K562 (cell line): Measurements from ENCODE around the gene COA5. TPM values are rescaled to one million over a fixed set of nuclear protein-coding genes. Genes with fewer than 3 reads are reported as not detected.

ENCODE experiments used
- ATAC-seq: fragments of 200-7000 bp; cut with Tn5 transposase; 3 replicates; pipeline ENCODE4 v1.9.1; 2020; ENCODE audit warnings: moderate library complexity
- BruUV-seq: library from RNA; stranded (reverse); fragments of 400-500 nt; replicated peaks from 2 replicates; lab custom pipeline; 2021; lab: Mats Ljungman, UMichigan
- CTCF ChIA-PET: fragments of 300-600 bp; formaldehyde crosslinking; extraction: SDS; loops from one replicate; lab custom pipeline; 2021; ENCODE audit warnings: low intra/inter-chr PET ratio; lab: Yijun Ruan, JAX
- POLR2A ChIA-PET: fragments of 300-600, 350-650 bp; sonication (Branson Sonifier 250); formaldehyde crosslinking; extraction: SDS; loops from one replicate; lab custom pipeline; 2021; ENCODE audit warnings: antibody characterized with exemption, inconsistent platforms; lab: Yijun Ruan, JAX
- DNase-seq, 4 experiments: peaks; one replicate each; pipeline versions ENCODE4 v3.0.0 to v3.0.0-alpha.2; 2011 to 2018; ENCODE audit warnings: low spot score in 3 of 4, mixed read lengths in 3 of 4; ENCODE audit errors: extremely low read depth in 1 of 4
- FAIRE-seq: peaks from 2 replicates; lab custom pipeline; 2011; peaks lifted over from hg19 to GRCh38; lab: Jason Lieb, UNC
- H2AFZ ChIP-seq: 2 replicates; pipeline ENCODE4 v1.6.0; 2011; ENCODE audit warnings: low read depth, low read length, control low read depth, inconsistent platforms
- H3K27ac ChIP-seq: fragments of 200-600 bp; 3 replicates; pipeline ENCODE4 v1.8.0; 2011; ENCODE audit warnings: low read depth, mild to moderate bottlenecking, control low read depth, inconsistent platforms, low read length, moderate library complexity, mixed read lengths; ENCODE audit errors: extremely low read depth
- H3K27me3 ChIP-seq, 2 experiments: fragments of 300-600 bp in 1 of 2; 2 replicates in 1 of 2; 3 replicates in 1 of 2; pipeline versions ENCODE4 v1.6.0 to v1.8.0; 2011; ENCODE audit warnings: inconsistent platforms in 2 of 2, low read length in 2 of 2, mild to moderate bottlenecking in 1 of 2, mixed read lengths in 1 of 2, moderate library complexity in 1 of 2; ENCODE audit not compliant: control insufficient read depth in 2 of 2, insufficient read depth in 2 of 2
- H3K36me3 ChIP-seq: fragments of 300-600 bp; 3 replicates; pipeline ENCODE4 v1.8.0; 2011; ENCODE audit warnings: mild to moderate bottlenecking, low read length, inconsistent platforms; ENCODE audit not compliant: control insufficient read depth, insufficient read depth
- H3K4me1 ChIP-seq, 2 experiments: fragments of 200-600 bp in 1 of 2; replicated peaks in 1 of 2; 2 replicates in 1 of 2; 3 replicates in 1 of 2; pipeline versions ENCODE4 v1.5.1 to v1.8.0; 2011; ENCODE audit warnings: inconsistent platforms in 2 of 2, low read length in 2 of 2, mild to moderate bottlenecking in 1 of 2, mixed read lengths in 1 of 2, moderate library complexity in 1 of 2; ENCODE audit not compliant: control insufficient read depth in 2 of 2, insufficient read depth in 2 of 2
- H3K4me2 ChIP-seq: 2 replicates; pipeline ENCODE4 v1.6.1; 2011; ENCODE audit warnings: low read length, control low read depth, inconsistent platforms, mixed read lengths; ENCODE audit not compliant: insufficient read depth
- H3K4me3 ChIP-seq: fragments of 200-600 bp; sonication (generic), shearing (Covaris generic); 2 replicates; pipeline ENCODE4 v1.5.1; 2016; ENCODE audit warnings: control low read depth, inconsistent platforms
- H3K79me2 ChIP-seq: fragments of 200-600 bp; 3 replicates; pipeline ENCODE4 v1.8.0; 2011; ENCODE audit warnings: low read length, inconsistent platforms; ENCODE audit not compliant: control insufficient read depth, insufficient read depth
- H3K9ac ChIP-seq, 2 experiments: 2 replicates each; pipeline versions ENCODE4 v1.6.0 to v1.6.1; 2011; ENCODE audit warnings: low read depth in 2 of 2, low read length in 2 of 2, control low read depth in 1 of 2, inconsistent platforms in 1 of 2, mild to moderate bottlenecking in 1 of 2, mixed read lengths in 1 of 2; ENCODE audit not compliant: insufficient read depth in 1 of 2
- H3K9me1 ChIP-seq: one replicate; pipeline ENCODE4 v1.6.0; 2011; ENCODE audit warnings: inconsistent platforms, mild to moderate bottlenecking, low read length, moderate library complexity; ENCODE audit not compliant: control insufficient read depth, insufficient read depth
- H3K9me3 ChIP-seq: replicated peaks from 2 replicates; pipeline ENCODE4 v1.5.1; 2011; ENCODE audit warnings: low read depth, low read length, inconsistent platforms; ENCODE audit not compliant: control insufficient read depth, insufficient read depth
- H4K20me1 ChIP-seq: replicated peaks from 2 replicates; pipeline ENCODE4 v1.6.1; 2011; ENCODE audit warnings: low read length, inconsistent platforms, mixed read lengths; ENCODE audit not compliant: control insufficient read depth, insufficient read depth
- CBX5 ChIP-seq: IDR thresholded peaks from 2 replicates; pipeline ENCODE4 v1.6.1; 2014; ENCODE audit warnings: low read depth, borderline replicate concordance
- NBN ChIP-seq: fragments of 450-650 bp; IDR thresholded peaks from 2 replicates; pipeline ENCODE4 v1.6.1; 2016; ENCODE audit warnings: low read depth, mild to moderate bottlenecking
- OTX1 ChIP-seq: fragments of 450-650 bp; formaldehyde crosslinking; IDR thresholded peaks from 2 replicates; pipeline ENCODE4 v1.4.0; 2022; ENCODE audit warnings: mild to moderate bottlenecking
- RBM15 ChIP-seq: fragments of 200-400 bp; formaldehyde crosslinking; IDR thresholded peaks from 2 replicates; pipeline ENCODE4 v1.6.1; 2018; ENCODE audit warnings: mild to moderate bottlenecking, low read length, moderate library complexity; ENCODE audit not compliant: insufficient read depth
- RBM39 ChIP-seq: fragments of 200-400 bp; formaldehyde crosslinking; optimal IDR thresholded peaks from 2 replicates; pipeline ENCODE3; 2018; ENCODE audit warnings: low read depth, low read length
- SP2 ChIP-seq: IDR thresholded peaks from 2 replicates; pipeline ENCODE4 v1.6.1; 2011; ENCODE audit warnings: mild to moderate bottlenecking, low read depth, low read length, moderate library complexity; ENCODE audit not compliant: poor library complexity, severe bottlenecking; ENCODE audit errors: extremely low read depth
- WGBS: fragments of 100-300 bp; shearing (Covaris generic); methylation state at CpG from one replicate; pipeline ENCODE4 v1.1.6; 2016; ENCODE audit warnings: low coverage, mixed read lengths; ENCODE audit not compliant: insufficient coverage; ENCODE audit errors: missing lambda C conversion rate; 5-methylcytosine and 5-hydroxymethylcytosine counted together
- in situ Hi-C: fragments of 300-500 bp; cut with MboI; formaldehyde crosslinking; loops from 4 replicates; pipeline ENCODE4 v1.15.0; 2018; ENCODE audit warnings: inconsistent platforms, mixed read lengths
- intact Hi-C: fragments of 100-400 bp; cut with micrococcal nuclease; formaldehyde crosslinking; loops from 2 replicates; pipeline ENCODE4 v1.14.2; 2022
- polyA plus RNA-seq, 8 experiments: library from polyadenylated mRNA; depleted of rRNA in 4 of 8; stranded (reverse) in 5 of 8; unstranded in 3 of 8; fragments of >200 nt; fragmentation: Nextera tagmentation in 2 of 8; fragmentation: Illumina TruSeq in 1 of 8; extraction: Ambion mirVana in 2 of 8; extraction: Trizol in 1 of 8; gene quantifications; 2 replicates each; pipeline versions ENCODE4 v1.2.1 to v1.2.3, GENCODE V29; 2011 to 2014; ENCODE audit warnings: inconsistent platforms in 1 of 8, missing spikeins in 1 of 8
- total RNA-seq, 7 experiments: library from RNA; depleted of rRNA in 6 of 7; stranded (reverse); fragments of >200 nt in 6 of 7; fragmentation: Illumina TruSeq in 2 of 7; extraction: Trizol in 2 of 7; gene quantifications; 2 replicates each; pipeline versions ENCODE4 v1.2.1 to v1.2.3, GENCODE V29; 2011 to 2021; ENCODE audit warnings: low replicate concordance in 1 of 7
- TF ChIP-seq, protein P1 (sequence below): sonication (generic); formaldehyde crosslinking; IDR thresholded peaks from 2 replicates; pipeline ENCODE4 v1.8.0; 2022; ENCODE audit warnings: mild to moderate bottlenecking, missing genetic modification reagents, borderline replicate concordance
- TF ChIP-seq, protein P2 (sequence below): fragments of 450-650 bp; formaldehyde crosslinking; IDR thresholded peaks from 2 replicates; pipeline ENCODE4 v1.4.0; 2020; ENCODE audit warnings: mild to moderate bottlenecking, moderate library complexity
- TF ChIP-seq, protein P3 (sequence below): sonication (generic); formaldehyde crosslinking; IDR thresholded peaks from 2 replicates; pipeline ENCODE4 v1.8.1; 2023; ENCODE audit warnings: mild to moderate bottlenecking, missing genetic modification reagents

Gene COA5
- total and polyA plus RNA-seq, 9 of the 15 experiments (the other 6 are each of a cell fraction or from before 2014, with no cell fraction given), result 17.9 to 77.6 (median 33.4) TPM

DNA sequence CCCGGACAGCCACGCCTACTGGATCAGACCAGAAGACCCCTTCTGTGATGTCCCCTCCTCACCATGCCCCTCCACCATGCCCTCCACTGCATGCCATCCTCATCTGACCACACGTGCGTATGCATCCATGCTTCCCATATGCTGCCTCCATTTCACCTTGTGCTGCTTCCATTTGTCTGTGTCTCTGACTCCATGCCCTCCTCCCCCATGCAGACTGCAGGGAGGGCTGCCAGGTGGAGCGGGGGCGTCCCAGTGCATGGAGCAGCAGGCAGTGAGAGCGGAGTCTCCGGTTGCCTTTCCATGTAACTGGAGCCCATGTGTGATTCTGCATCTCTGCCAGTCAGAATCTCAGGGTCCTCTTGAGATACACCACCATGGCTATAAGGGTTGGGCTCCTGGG is 52.6 kb downstream of the COA5 start:
- Histone ChIP-seq H3K36me3 (peaks cover 35% of the 10 kb centered on the region), H3K9me1 (peaks cover 5% of the 10 kb centered on the region), H3K4me1 (peaks cover 13 to 16% of the 10 kb centered on the region in 2 experiments), H4K20me1 (no peaks in the 10 kb centered on the region), H3K27me3 (no peaks in the 10 kb centered on the region), H3K9ac (no peak overlapping the region), H3K4me3 (no peak overlapping the region), H3K4me2 (no peak overlapping the region), H3K27ac (no peak overlapping the region), H2AFZ (no peak overlapping the region), H3K9me3 (no peaks in the 10 kb centered on the region), H3K79me2 (no peaks in the 10 kb centered on the region)
- in situ Hi-C loops (no loop called here), intact Hi-C loops (no loop called here)
- POLR2A ChIA-PET, result no interaction called here
- ATAC-seq, result no peak
- CTCF ChIA-PET, result no interaction called here
- 86% methylated on average over 7 of the region's 8 CpGs for WGBS
- no peak for FAIRE-seq
- no peak for TF ChIP-seq CBX5
- TF ChIP-seq, protein P1, sequence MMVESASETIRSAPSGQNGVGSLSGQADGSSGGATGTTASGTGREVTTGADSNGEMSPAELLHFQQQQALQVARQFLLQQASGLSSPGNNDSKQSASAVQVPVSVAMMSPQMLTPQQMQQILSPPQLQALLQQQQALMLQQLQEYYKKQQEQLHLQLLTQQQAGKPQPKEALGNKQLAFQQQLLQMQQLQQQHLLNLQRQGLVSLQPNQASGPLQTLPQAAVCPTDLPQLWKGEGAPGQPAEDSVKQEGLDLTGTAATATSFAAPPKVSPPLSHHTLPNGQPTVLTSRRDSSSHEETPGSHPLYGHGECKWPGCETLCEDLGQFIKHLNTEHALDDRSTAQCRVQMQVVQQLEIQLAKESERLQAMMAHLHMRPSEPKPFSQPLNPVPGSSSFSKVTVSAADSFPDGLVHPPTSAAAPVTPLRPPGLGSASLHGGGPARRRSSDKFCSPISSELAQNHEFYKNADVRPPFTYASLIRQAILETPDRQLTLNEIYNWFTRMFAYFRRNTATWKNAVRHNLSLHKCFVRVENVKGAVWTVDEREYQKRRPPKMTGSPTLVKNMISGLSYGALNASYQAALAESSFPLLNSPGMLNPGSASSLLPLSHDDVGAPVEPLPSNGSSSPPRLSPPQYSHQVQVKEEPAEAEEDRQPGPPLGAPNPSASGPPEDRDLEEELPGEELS (CRISPR knock-in tag), result no peak
- TF ChIP-seq NBN, result no peak
- no peak for TF ChIP-seq RBM15
- TF ChIP-seq RBM39, result no peak
- TF ChIP-seq, protein P2, sequence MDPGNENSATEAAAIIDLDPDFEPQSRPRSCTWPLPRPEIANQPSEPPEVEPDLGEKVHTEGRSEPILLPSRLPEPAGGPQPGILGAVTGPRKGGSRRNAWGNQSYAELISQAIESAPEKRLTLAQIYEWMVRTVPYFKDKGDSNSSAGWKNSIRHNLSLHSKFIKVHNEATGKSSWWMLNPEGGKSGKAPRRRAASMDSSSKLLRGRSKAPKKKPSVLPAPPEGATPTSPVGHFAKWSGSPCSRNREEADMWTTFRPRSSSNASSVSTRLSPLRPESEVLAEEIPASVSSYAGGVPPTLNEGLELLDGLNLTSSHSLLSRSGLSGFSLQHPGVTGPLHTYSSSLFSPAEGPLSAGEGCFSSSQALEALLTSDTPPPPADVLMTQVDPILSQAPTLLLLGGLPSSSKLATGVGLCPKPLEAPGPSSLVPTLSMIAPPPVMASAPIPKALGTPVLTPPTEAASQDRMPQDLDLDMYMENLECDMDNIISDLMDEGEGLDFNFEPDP, result no peak
- no peak for TF ChIP-seq SP2
- no peak for TF ChIP-seq OTX1 (CRISPR knock-in tag)
- TF ChIP-seq, protein P3, sequence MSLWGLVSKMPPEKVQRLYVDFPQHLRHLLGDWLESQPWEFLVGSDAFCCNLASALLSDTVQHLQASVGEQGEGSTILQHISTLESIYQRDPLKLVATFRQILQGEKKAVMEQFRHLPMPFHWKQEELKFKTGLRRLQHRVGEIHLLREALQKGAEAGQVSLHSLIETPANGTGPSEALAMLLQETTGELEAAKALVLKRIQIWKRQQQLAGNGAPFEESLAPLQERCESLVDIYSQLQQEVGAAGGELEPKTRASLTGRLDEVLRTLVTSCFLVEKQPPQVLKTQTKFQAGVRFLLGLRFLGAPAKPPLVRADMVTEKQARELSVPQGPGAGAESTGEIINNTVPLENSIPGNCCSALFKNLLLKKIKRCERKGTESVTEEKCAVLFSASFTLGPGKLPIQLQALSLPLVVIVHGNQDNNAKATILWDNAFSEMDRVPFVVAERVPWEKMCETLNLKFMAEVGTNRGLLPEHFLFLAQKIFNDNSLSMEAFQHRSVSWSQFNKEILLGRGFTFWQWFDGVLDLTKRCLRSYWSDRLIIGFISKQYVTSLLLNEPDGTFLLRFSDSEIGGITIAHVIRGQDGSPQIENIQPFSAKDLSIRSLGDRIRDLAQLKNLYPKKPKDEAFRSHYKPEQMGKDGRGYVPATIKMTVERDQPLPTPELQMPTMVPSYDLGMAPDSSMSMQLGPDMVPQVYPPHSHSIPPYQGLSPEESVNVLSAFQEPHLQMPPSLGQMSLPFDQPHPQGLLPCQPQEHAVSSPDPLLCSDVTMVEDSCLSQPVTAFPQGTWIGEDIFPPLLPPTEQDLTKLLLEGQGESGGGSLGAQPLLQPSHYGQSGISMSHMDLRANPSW (CRISPR knock-in tag), result no peak
- DNase-seq, result no peak
- no TSS peak for BruUV-seq
